ENCODE measurements around the gene POLR2L. TPM values are rescaled to one million over a fixed set of nuclear protein-coding genes. Genes with fewer than 3 reads are reported as not detected.

The POLR2L gene
- total RNA-seq, 1 experiment from 2014 or later = 211 TPM

GRCh38 chr11:849104-849824, 6.9 kb upstream of the POLR2L start:
- ATAC-seq = no peak
- peaks cover 17 to 31% of the 10 kb centered on the region in 2 experiments for H3K4me1 ChIP-seq (ENCODE audit: control insufficient read depth in 1 of 2, insufficient read depth in 2 of 2, low read length in 2 of 2)
- H3K4me3 ChIP-seq (replicated peaks in 1 of 2; ENCODE audit: low read depth in 1 of 2, low read length in 2 of 2) = no peak overlapping the region
- H3K9me2 ChIP-seq (ENCODE audit: insufficient read depth) = no peaks in the 10 kb centered on the region
- H3K4me2 ChIP-seq (ENCODE audit: low read length) = no peak overlapping the region
- no peak overlapping the region for H3K27ac ChIP-seq (ENCODE audit: low read depth, low read length)
- no peaks in the 10 kb centered on the region for H4K20me1 ChIP-seq (ENCODE audit: insufficient read depth)
- H3K79me2 ChIP-seq (ENCODE audit: insufficient read depth, low read length) = peaks cover 7% of the 10 kb centered on the region; the same call in 1 of the 2 replicates
- DNase-seq (ENCODE audit: low read depth, low spot score) = no peak
- ChIA-PET RAD21 (ENCODE audit: low non-redundant PET in 1 of 2, low total read pairs in 2 of 2, uncharacterized antibody in 2 of 2, unreplicated experiment in 2 of 2) (interaction anchor here in 1 of 2 experiments (1.1 kb wide), 1 partner anchor 202 kb away, joined by 4 read pairs; no protein-coding TSS in a partner anchor), CTCF (interaction anchor here (0.7 to 1.9 kb wide), 2 partner anchors 10 to 202 kb away, joined by 3 to 4 read pairs; no protein-coding TSS in a partner anchor), POLR2A (no interaction called here)
- no peak overlapping the region for H3K9ac ChIP-seq (ENCODE audit: low read length)
- no TSS peak for BruUV-seq (replicated peaks)
- H3K27me3 ChIP-seq (ENCODE audit: insufficient read depth, low read length) = no peaks in the 10 kb centered on the region
- intact Hi-C loops (cut with micrococcal nuclease) = no loop called here
- no peaks in the 10 kb centered on the region for H3K9me3 ChIP-seq (ENCODE audit: control insufficient read depth in 1 of 2, insufficient read depth in 1 of 2, low read depth in 1 of 2, low read length in 2 of 2)
- no peak overlapping the region for H2AFZ ChIP-seq (ENCODE audit: low read depth, low read length, poor library complexity, severe bottlenecking)
- TF ChIP-seq CTCF (IDR thresholded peaks at IDR 0.05 in 2 of 3, conservative IDR thresholded peaks at IDR 0.05 in 1 of 3; ENCODE audit: borderline replicate concordance in 1 of 3, insufficient read depth in 1 of 3, low read depth in 2 of 3, low read length in 2 of 3) (no peak), TCF7L2 (IDR thresholded peaks at IDR 0.05; ENCODE audit: borderline replicate concordance, extremely low read depth, insufficient read depth, insufficient read length) (no peak), ZFX (IDR thresholded peaks at IDR 0.05) (no peak), SIN3A (IDR thresholded peaks at IDR 0.05; ENCODE audit: low read depth) (no peak), SP1 (IDR thresholded peaks at IDR 0.05; ENCODE audit: low read depth) (no peak), EGR1 (IDR thresholded peaks at IDR 0.05; ENCODE audit: low read depth) (no peak), EZH2phosphoT487 (IDR thresholded peaks at IDR 0.05; ENCODE audit: borderline replicate concordance) (no peak), POLR2A (IDR thresholded peaks at IDR 0.05; ENCODE audit: borderline replicate concordance, extremely low read depth, insufficient read depth, insufficient read length) (no peak), POLR2AphosphoS5 (IDR thresholded peaks at IDR 0.05; ENCODE audit: low read depth, low read length) (no peak), ATF3 (IDR thresholded peaks at IDR 0.05) (no peak), MAX (IDR thresholded peaks at IDR 0.05) (no peak), FOSL1 (IDR thresholded peaks at IDR 0.05; ENCODE audit: low read depth) (no peak), CEBPB (IDR thresholded peaks at IDR 0.05; ENCODE audit: low read depth) (no peak), ELF1 (IDR thresholded peaks at IDR 0.05; ENCODE audit: borderline replicate concordance, low read depth) (no peak), JUND (IDR thresholded peaks at IDR 0.05) (no peak)
- no peaks in the 10 kb centered on the region; a peak in 1 of 4 replicates for H3K36me3 ChIP-seq (ENCODE audit: control insufficient read depth in 1 of 2, insufficient read depth in 2 of 2, low read length in 2 of 2)
